ENCODE results near the gene RTEL1.
A peak's percentile ranks its signal among the peaks of the same experiment; 100 is the strongest.
"Not testable (repeated sequence)": the region's sequence is repeated elsewhere in the genome, so short reads cannot be mapped to it uniquely, and the experiment has no call there.

The RTEL1 gene

DNA sequence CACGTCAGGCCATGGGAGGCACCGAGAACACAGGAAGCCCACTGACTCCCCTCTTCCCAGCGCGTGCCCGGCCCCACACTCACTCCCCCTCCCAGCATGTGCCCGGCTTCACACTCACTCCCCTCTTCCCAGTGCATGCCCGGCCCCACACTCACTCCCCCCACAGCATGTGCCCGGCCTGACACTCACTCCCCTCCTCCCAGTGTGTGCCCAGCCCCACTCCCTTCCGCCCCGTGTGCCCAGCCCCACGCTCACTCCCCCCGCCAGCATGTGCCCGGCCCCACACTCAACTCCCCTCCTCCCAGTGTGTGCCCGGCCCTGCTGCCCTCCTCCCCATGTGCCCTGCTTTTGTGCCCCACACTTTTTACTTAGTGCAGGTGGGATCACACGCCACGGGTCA is 9.7 kb downstream of the RTEL1 start:
- no peak for DNase-seq (ENCODE audit: low spot score)

DNA sequence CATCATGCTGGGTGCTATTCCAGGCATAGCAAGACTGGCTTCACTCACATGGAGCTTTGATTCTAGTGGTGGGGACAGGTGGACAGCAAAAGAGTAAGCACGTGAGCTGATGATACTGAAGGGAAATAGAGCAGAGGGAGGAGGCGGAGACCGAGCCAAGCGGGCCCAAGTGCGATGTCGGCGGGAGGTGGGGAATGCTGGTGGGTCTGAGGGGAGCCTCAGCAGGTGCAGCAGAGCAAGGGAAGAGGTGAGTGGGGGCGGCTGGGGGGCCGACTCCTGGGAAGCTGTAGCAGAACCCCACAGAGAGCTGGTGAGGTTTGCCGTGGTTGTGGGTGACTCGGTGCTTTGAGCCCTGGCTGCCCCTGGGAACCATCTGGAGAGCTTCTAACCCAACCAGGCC is 10.2 kb downstream of the RTEL1 start:
- DNase-seq (ENCODE audit: low spot score), result no peak

GRCh38 chr20:63671695-63672094 is 13.6 kb downstream of the RTEL1 start:
- DNase-seq (ENCODE audit: low spot score), result not testable (repeated sequence)

- no peak for DNase-seq (ENCODE audit: low spot score)
Observed at GRCh38 chr20:63672666-63673065, 14.6 kb downstream of the RTEL1 start.

DNA sequence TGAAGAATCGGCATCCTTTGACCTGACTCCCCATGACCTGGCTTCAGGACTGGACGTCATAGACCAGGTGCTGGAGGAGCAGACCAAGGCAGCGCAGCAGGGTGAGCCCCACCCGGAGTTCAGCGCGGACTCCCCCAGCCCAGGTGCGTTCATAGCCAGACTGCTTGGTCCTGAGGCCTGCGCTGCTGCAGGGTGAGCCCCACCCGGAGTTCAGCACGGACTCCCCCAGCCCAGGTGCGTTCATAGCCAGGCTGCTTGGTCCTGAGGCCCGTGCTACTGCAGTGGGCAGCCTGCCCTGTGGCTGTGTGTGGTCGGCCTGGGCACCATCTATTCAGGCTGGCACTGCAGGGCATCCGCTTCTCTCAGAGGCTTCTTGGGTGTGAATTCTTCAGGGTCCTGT is 15.8 kb downstream of the RTEL1 start:
- DNase-seq (ENCODE audit: low spot score), result no peak

GRCh38 chr20:63675681-63676368 is 17.7 kb downstream of the RTEL1 start:
- no peak for DNase-seq (ENCODE audit: low spot score)

DNA sequence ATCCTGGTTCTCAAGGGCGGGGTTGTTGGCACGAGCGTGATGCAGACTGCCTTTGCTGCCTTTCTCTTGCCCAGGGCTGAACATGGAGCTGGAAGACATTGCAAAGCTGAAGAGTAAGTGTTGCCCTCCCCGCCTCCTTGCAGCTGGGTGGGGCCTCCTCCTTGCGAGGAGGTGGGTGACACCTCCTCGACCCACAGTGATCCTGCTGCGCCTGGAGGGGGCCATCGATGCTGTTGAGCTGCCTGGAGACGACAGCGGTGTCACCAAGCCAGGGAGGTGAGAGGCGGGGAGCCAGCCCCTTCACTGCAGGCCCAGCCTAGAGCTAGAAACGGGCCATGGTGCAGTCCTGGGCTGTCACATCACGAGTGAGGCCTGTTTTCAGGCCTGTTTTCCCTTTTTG is 20.0 kb downstream of the RTEL1 start:
- no peak for DNase-seq (ENCODE audit: low spot score)

GRCh38 chr20:63678667-63679465 is 20.8 kb downstream of the RTEL1 start:
- DNase-seq (ENCODE audit: low spot score), result no peak

GRCh38 chr20:63679799-63680305 is 21.7 kb downstream of the RTEL1 start:
- DNase-seq (ENCODE audit: low spot score), result no peak

GRCh38 chr20:63680427-63680826 is 22.3 kb downstream of the RTEL1 start:
- no peak for DNase-seq (ENCODE audit: low spot score)

- DNase-seq (ENCODE audit: low spot score), result no peak
Observed at GRCh38 chr20:63680857-63681608, 22.9 kb downstream of the RTEL1 start.

GRCh38 chr20:63681609-63682142 is 23.6 kb downstream of the RTEL1 start:
- DNase-seq (ENCODE audit: low spot score), result no peak

GRCh38 chr20:63682384-63683139 is 24.4 kb downstream of the RTEL1 start:
- no peak for DNase-seq (ENCODE audit: low spot score)

GRCh38 chr20:63685269-63686026 is 27.3 kb downstream of the RTEL1 start:
- no peak for DNase-seq (ENCODE audit: low spot score)

DNA sequence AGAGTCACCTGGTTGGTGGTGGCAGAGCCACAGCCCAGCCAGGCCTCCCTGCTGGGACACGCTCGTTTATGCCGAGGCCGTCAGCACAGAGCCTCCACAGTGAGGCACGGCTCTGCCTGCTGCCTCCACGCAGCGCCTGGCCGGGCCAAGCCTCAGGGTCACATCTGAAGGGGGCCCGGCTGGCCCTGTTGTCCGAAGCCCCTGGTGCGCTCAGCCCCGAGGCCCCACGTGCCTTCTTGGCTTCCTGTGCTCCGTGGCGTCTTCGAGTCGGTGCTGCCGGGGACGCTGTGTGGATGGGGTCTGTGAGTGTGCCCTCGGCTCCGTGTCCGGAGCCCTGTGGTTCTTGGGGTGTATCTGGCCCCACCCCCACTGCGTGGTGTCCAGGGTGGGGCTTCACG is 28.0 kb downstream of the RTEL1 start:
- DNase-seq (ENCODE audit: low spot score), result no peak

- DNase-seq (ENCODE audit: low spot score), result peak; percentile 16
Observed at GRCh38 chr20:63686492-63687321, 28.6 kb downstream of the RTEL1 start.

GRCh38 chr20:63687419-63688178 is 29.5 kb downstream of the RTEL1 start:
- no peak for DNase-seq (ENCODE audit: low spot score)

DNA sequence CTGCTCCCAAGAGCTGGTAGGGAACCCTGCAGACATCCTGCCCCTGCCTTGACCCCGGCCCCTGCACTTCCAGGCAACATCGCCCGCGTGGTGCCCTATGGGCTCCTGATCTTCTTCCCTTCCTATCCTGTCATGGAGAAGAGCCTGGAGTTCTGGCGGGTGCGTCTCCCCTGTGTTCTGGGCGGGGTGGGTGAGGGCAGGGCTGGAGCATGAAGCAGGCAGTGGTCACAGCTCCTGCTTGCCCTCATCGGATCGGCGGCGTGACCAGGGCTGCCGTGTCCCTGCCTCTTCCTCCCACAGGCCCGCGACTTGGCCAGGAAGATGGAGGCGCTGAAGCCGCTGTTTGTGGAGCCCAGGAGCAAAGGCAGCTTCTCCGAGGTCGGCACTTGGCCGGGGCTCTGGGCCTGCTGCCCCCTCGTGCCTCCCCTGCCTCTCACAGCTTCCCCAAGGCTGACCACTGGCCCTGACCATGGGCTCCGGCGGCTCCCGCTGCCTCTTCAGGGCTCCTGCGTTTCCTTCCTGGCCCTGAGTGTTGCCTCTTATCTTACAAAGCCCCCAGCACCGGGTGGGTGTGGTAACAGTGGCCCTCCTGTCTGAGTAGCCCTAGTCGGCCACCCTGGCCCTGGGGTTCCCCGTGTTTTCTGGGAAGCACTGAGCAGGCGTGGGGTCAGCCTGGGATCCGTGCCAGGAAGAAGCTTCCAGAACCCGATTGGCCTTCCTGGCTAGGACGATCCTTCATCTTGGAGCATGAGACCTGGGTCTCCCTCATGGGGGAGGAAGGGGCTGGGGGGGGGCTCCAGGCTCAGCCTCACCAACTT is 30.3 kb downstream of the RTEL1 start:
- DNase-seq (ENCODE audit: low spot score), result no peak

All from CD4-positive, alpha-beta T cell treated with Interleukin-15 for 4 hours (primary cell).